Stimulated activated naive CD4-positive, alpha-beta T cell (primary cell): Measurements from ENCODE around the gene PRR12.
A peak's percentile ranks its signal among the peaks of the same experiment; 100 is the strongest.

ENCODE experiments used
- DNase-seq, 6 experiments: peaks; one replicate each; lab custom pipeline; 2025; lab: John Stamatoyannopoulos, UW

The PRR12 gene

GRCh38 chr19:49590971-49591730, at the start of gene PRR12:
Gene PRR12 (plus strand): TSS chr19:49591182. CDS start chr19:49591655, 473 bp downstream.
- peak; percentile 75 to 88 (median 78) for DNase-seq

- no peak for DNase-seq
Observed at GRCh38 chr19:49541914-49542313, 49.1 kb upstream of the PRR12 start.

GRCh38 chr19:49542446-49542845, 48.5 kb upstream of the PRR12 start:
- DNase-seq = no peak

- DNase-seq = no peak
Observed at GRCh38 chr19:49543032-49543431, 48.0 kb upstream of the PRR12 start.

GRCh38 chr19:49544154-49544553, 46.8 kb upstream of the PRR12 start:
- no peak for DNase-seq

- peak; percentile 28 to 85 (median 58) for DNase-seq
Observed at GRCh38 chr19:49546825-49547565, 44.0 kb upstream of the PRR12 start.

- peak in 2 of 6 experiments; percentile 28 to 36 for DNase-seq
Observed at GRCh38 chr19:49549045-49549444, 41.9 kb upstream of the PRR12 start.

GRCh38 chr19:49551531-49551930, 39.5 kb upstream of the PRR12 start:
- DNase-seq = no peak

GRCh38 chr19:49552749-49553148, 38.2 kb upstream of the PRR12 start:
- DNase-seq = peak; percentile 18 to 73 (median 54)

GRCh38 chr19:49553451-49554271, 37.3 kb upstream of the PRR12 start:
- peak in 5 of 6 experiments; percentile 16 to 52 (median 33) for DNase-seq

- peak; percentile 12 to 53 (median 24) for DNase-seq
Observed at GRCh38 chr19:49554701-49555181, 36.2 kb upstream of the PRR12 start.

- DNase-seq = peak; percentile 82 to 95 (median 93)
Observed at GRCh38 chr19:49555600-49556411, 35.2 kb upstream of the PRR12 start.

GRCh38 chr19:49556412-49557398, 34.3 kb upstream of the PRR12 start:
- peak; percentile 56 to 78 (median 59) for DNase-seq

GRCh38 chr19:49557641-49558325, 33.2 kb upstream of the PRR12 start:
- DNase-seq = peak in 4 of 6 experiments; percentile 19 to 56 (median 50)

GRCh38 chr19:49558591-49558990, 32.4 kb upstream of the PRR12 start:
- DNase-seq = peak; percentile 33 to 63 (median 50)

- no peak for DNase-seq
Observed at GRCh38 chr19:49559443-49559842, 31.5 kb upstream of the PRR12 start.

GRCh38 chr19:49559928-49560327, 31.1 kb upstream of the PRR12 start:
- DNase-seq = peak in 3 of 6 experiments; percentile 26 to 33 (median 29)

GRCh38 chr19:49560358-49560900, 30.6 kb upstream of the PRR12 start:
- DNase-seq = peak; percentile 11 to 49 (median 26)

GRCh38 chr19:49564616-49565045, 26.4 kb upstream of the PRR12 start:
- peak in 5 of 6 experiments; percentile 22 to 60 (median 48) for DNase-seq
